NT2/D1 (cell line): ENCODE measurements around the gene CNDP1.
"Not testable (repeated sequence)": the region's sequence is repeated elsewhere in the genome, so short reads cannot be mapped to it uniquely, and the experiment has no call there.

ENCODE experiments used
- DNase-seq: peaks from one replicate; pipeline ENCODE4 v3.0.0-alpha.2; 2011; ENCODE audit warnings: low read depth, low spot score
- H3K27me3 ChIP-seq: 2 replicates; pipeline ENCODE4 v1.6.0; 2011; ENCODE audit warnings: mild to moderate bottlenecking; ENCODE audit not compliant: insufficient read length, insufficient read depth
- H3K36me3 ChIP-seq: 2 replicates; pipeline ENCODE4 v1.6.1; 2011; ENCODE audit warnings: mild to moderate bottlenecking, low read length, mixed read lengths; ENCODE audit not compliant: insufficient read depth, insufficient read length
- H3K4me1 ChIP-seq: 2 replicates; pipeline ENCODE4 v1.5.1; 2011; ENCODE audit not compliant: insufficient read depth, insufficient read length
- H3K4me3 ChIP-seq: 2 replicates; pipeline ENCODE4 v1.5.1; 2011; ENCODE audit warnings: low read depth; ENCODE audit not compliant: insufficient read length
- H3K9ac ChIP-seq: 2 replicates; pipeline ENCODE4 v1.6.0; 2011; ENCODE audit warnings: low read depth; ENCODE audit not compliant: insufficient read length
- H3K9me3 ChIP-seq: 2 replicates; pipeline ENCODE4 v1.5.1; 2011; ENCODE audit warnings: mild to moderate bottlenecking, low read length; ENCODE audit not compliant: insufficient read depth
- SUZ12 ChIP-seq: IDR thresholded peaks from 2 replicates; pipeline ENCODE4 v1.6.1; 2011; ENCODE audit not compliant: insufficient read length, insufficient read depth; ENCODE audit errors: extremely low read depth
- YY1 ChIP-seq: IDR thresholded peaks from 2 replicates; pipeline ENCODE4 v1.6.1; 2011; ENCODE audit not compliant: insufficient read length, insufficient read depth
- ZNF274 ChIP-seq: IDR thresholded peaks from 2 replicates; pipeline ENCODE4 v1.6.1; 2011; ENCODE audit warnings: mild to moderate bottlenecking, low read depth, low read length

Gene CNDP1

GRCh38 chr18:74524097-74524496 lies 10.2 kb upstream of the CNDP1 start:
- H3K9ac ChIP-seq = no peak overlapping the region
- DNase-seq = no peak
- TF ChIP-seq YY1 (no peak), ZNF274 (no peak), SUZ12 (no peak)

GRCh38 chr18:74524915-74525314 lies 9.4 kb upstream of the CNDP1 start:
- not testable (repeated sequence) for DNase-seq, H3K4me3 ChIP-seq, H3K4me1 ChIP-seq, H3K9me3 ChIP-seq, H3K9ac ChIP-seq, H3K27me3 ChIP-seq
- H3K36me3 ChIP-seq = peaks cover 18% of the 10 kb centered on the region

More at GRCh38 chr18:74524097-74524496, 10.2 kb upstream of the CNDP1 start:
- Histone ChIP-seq H3K27me3 (no peaks in the 10 kb centered on the region), H3K36me3 (peaks cover 27% of the 10 kb centered on the region), H3K4me3 (no peak overlapping the region), H3K4me1 (no peaks in the 10 kb centered on the region), H3K9me3 (no peaks in the 10 kb centered on the region)

- no peak overlapping the region for H3K9ac ChIP-seq
- TF ChIP-seq YY1 (no peak), ZNF274 (no peak), SUZ12 (no peak)
- no peaks in the 10 kb centered on the region for H3K4me1 ChIP-seq
- no peak overlapping the region for H3K4me3 ChIP-seq
- H3K36me3 ChIP-seq = peaks cover 10% of the 10 kb centered on the region
- no peaks in the 10 kb centered on the region for H3K27me3 ChIP-seq
- no peaks in the 10 kb centered on the region for H3K9me3 ChIP-seq
- DNase-seq = no peak
Observed at GRCh38 chr18:74525741-74526140, 8.6 kb upstream of the CNDP1 start.

- no peaks in the 10 kb centered on the region for H3K4me1 ChIP-seq
- no peaks in the 10 kb centered on the region for H3K9me3 ChIP-seq
- H3K4me3 ChIP-seq = no peak overlapping the region
- DNase-seq = no peak
- TF ChIP-seq SUZ12 = no peak
- TF ChIP-seq ZNF274 = no peak
- TF ChIP-seq YY1 = no peak
- no peak overlapping the region for H3K9ac ChIP-seq
- H3K27me3 ChIP-seq = no peaks in the 10 kb centered on the region
- H3K36me3 ChIP-seq = peaks cover 3% of the 10 kb centered on the region
Observed at GRCh38 chr18:74526488-74526887, 7.8 kb upstream of the CNDP1 start.

GRCh38 chr18:74528478-74528877 lies 5.8 kb upstream of the CNDP1 start:
- H3K27me3 ChIP-seq = no peaks in the 10 kb centered on the region
- H3K4me3 ChIP-seq = no peak overlapping the region
- no peaks in the 10 kb centered on the region for H3K9me3 ChIP-seq
- H3K4me1 ChIP-seq = no peaks in the 10 kb centered on the region
- no peaks in the 10 kb centered on the region for H3K36me3 ChIP-seq
- TF ChIP-seq SUZ12 (no peak), ZNF274 (no peak), YY1 (no peak)
- no peak for DNase-seq
- no peak overlapping the region for H3K9ac ChIP-seq

- H3K9ac ChIP-seq = no peak overlapping the region
- TF ChIP-seq YY1 (no peak), ZNF274 (no peak), SUZ12 (no peak)
- no peaks in the 10 kb centered on the region for H3K27me3 ChIP-seq
- DNase-seq = no peak
- no peak overlapping the region for H3K4me3 ChIP-seq
- H3K9me3 ChIP-seq = no peaks in the 10 kb centered on the region
- H3K36me3 ChIP-seq = no peaks in the 10 kb centered on the region
- no peaks in the 10 kb centered on the region for H3K4me1 ChIP-seq
Observed at GRCh38 chr18:74528913-74529312, 5.4 kb upstream of the CNDP1 start.

GRCh38 chr18:74529378-74529777 lies 4.9 kb upstream of the CNDP1 start:
- DNase-seq = no peak
- H3K9ac ChIP-seq = no peak overlapping the region
- H3K4me1 ChIP-seq = peaks cover 3% of the 10 kb centered on the region
- no peaks in the 10 kb centered on the region for H3K9me3 ChIP-seq
- no peak overlapping the region for H3K4me3 ChIP-seq
- TF ChIP-seq ZNF274 = no peak
- TF ChIP-seq SUZ12 = no peak
- TF ChIP-seq YY1 = no peak
- H3K27me3 ChIP-seq = no peaks in the 10 kb centered on the region
- H3K36me3 ChIP-seq = no peaks in the 10 kb centered on the region

- Histone ChIP-seq H3K4me3 (no peak overlapping the region), H3K27me3 (no peaks in the 10 kb centered on the region), H3K9me3 (no peaks in the 10 kb centered on the region), H3K9ac (no peak overlapping the region), H3K4me1 (peaks cover 3% of the 10 kb centered on the region), H3K36me3 (no peaks in the 10 kb centered on the region)
- TF ChIP-seq YY1 = no peak
- TF ChIP-seq SUZ12 = no peak
- no peak for TF ChIP-seq ZNF274
- DNase-seq = no peak
Observed at GRCh38 chr18:74529811-74530583, 4.3 kb upstream of the CNDP1 start.
